H1 (cell line): ENCODE results near the gene TRABD. TPM values are rescaled to one million over a fixed set of nuclear protein-coding genes. Genes with fewer than 3 reads are reported as not detected.

ENCODE experiments used
- CTCF ChIA-PET: fragments of 300-600 bp; sonication (Branson Sonifier 250); formaldehyde crosslinking; loops from one replicate; lab custom pipeline; 2021; ENCODE audit not compliant: partially characterized antibody; lab: Charles Lee
- POLR2A ChIA-PET: fragments of 300-600 bp; sonication (Branson Sonifier 250); formaldehyde crosslinking; loops from one replicate; lab custom pipeline; 2021; ENCODE audit warnings: inconsistent platforms; ENCODE audit not compliant: partially characterized antibody; lab: Charles Lee
- DNase-seq, 2 experiments: peaks; one replicate each; pipeline versions ENCODE4 v3.0.0 to v3.0.0-alpha.2; 2010 to 2022; ENCODE audit warnings: low spot score in 2 of 2, low read depth in 1 of 2, mixed read lengths in 1 of 2
- FAIRE-seq: peaks from 2 replicates; lab custom pipeline; 2011; peaks lifted over from hg19 to GRCh38; lab: Jason Lieb, UNC
- H2AFZ ChIP-seq: 2 replicates; pipeline ENCODE4 v1.8.1; 2012; ENCODE audit warnings: low read length, inconsistent platforms
- H2AK5ac ChIP-seq: 2 replicates; pipeline ENCODE4 v1.6.1; 2013; ENCODE audit warnings: low read depth, low read length
- H2BK120ac ChIP-seq: replicated peaks from 2 replicates; pipeline ENCODE3; 2013; ENCODE audit warnings: low read depth, low read length, inconsistent platforms
- H2BK12ac ChIP-seq: 2 replicates; pipeline ENCODE4 v1.6.1; 2013; ENCODE audit warnings: low read depth, low read length
- H2BK15ac ChIP-seq: 2 replicates; pipeline ENCODE4 v1.6.1; 2013; ENCODE audit warnings: low read length
- H2BK20ac ChIP-seq: 2 replicates; pipeline ENCODE4 v1.6.1; 2013; ENCODE audit warnings: low read length
- H2BK5ac ChIP-seq: 2 replicates; pipeline ENCODE4 v1.6.1; 2013; ENCODE audit warnings: low read depth, low read length
- H3K14ac ChIP-seq: 2 replicates; pipeline ENCODE4 v1.6.1; 2013; ENCODE audit warnings: inconsistent platforms; ENCODE audit not compliant: insufficient read length
- H3K18ac ChIP-seq: 2 replicates; pipeline ENCODE4 v1.6.1; 2013; ENCODE audit warnings: low read length; ENCODE audit errors: extremely low read depth
- H3K23ac ChIP-seq: 2 replicates; pipeline ENCODE4 v1.6.1; 2013; ENCODE audit warnings: inconsistent platforms; ENCODE audit not compliant: insufficient read length
- H3K23me2 ChIP-seq: 2 replicates; pipeline ENCODE4 v1.6.1; 2013; ENCODE audit warnings: low read depth, low read length
- H3K27ac ChIP-seq: 2 replicates; pipeline ENCODE4 v1.6.1; 2011; ENCODE audit warnings: low read depth, low read length, inconsistent platforms
- H3K27me3 ChIP-seq, 4 experiments: replicated peaks in 1 of 4; 1 replicate in 1 of 4; 2 replicates in 3 of 4; pipeline versions ENCODE4 v1.6.1 to v1.8.1; 2011 to 2013; ENCODE audit warnings: low read length in 3 of 4, mild to moderate bottlenecking in 3 of 4, inconsistent platforms in 2 of 4, mixed read lengths in 2 of 4, moderate library complexity in 1 of 4; ENCODE audit not compliant: control insufficient read depth in 3 of 4, insufficient read depth in 3 of 4; ENCODE audit errors: extremely low read depth in 1 of 4
- H3K36me3 ChIP-seq, 4 experiments: 2 replicates each; pipeline versions ENCODE4 v1.6.1 to v1.8.1; 2011 to 2013; ENCODE audit warnings: mild to moderate bottlenecking in 4 of 4, low read length in 3 of 4, moderate library complexity in 2 of 4, control low read depth in 1 of 4, inconsistent platforms in 1 of 4; ENCODE audit not compliant: insufficient read depth in 4 of 4, control insufficient read depth in 2 of 4
- H3K4ac ChIP-seq: replicated peaks from 2 replicates; pipeline ENCODE3; 2013; ENCODE audit warnings: low read length, low read depth, mixed read lengths, inconsistent platforms; ENCODE audit not compliant: insufficient read length
- H3K4me1 ChIP-seq, 4 experiments: replicated peaks in 1 of 4; 1 replicate in 1 of 4; 2 replicates in 3 of 4; pipeline versions ENCODE4 v1.6.1 to v1.8.1; 2011 to 2013; ENCODE audit warnings: low read length in 3 of 4, inconsistent platforms in 2 of 4, mixed read lengths in 1 of 4; ENCODE audit not compliant: insufficient read depth in 4 of 4, control insufficient read depth in 3 of 4
- H3K4me2 ChIP-seq, 2 experiments: 2 replicates each; pipeline versions ENCODE4 v1.6.1 to v1.8.1; 2011 to 2013; ENCODE audit warnings: low read depth in 2 of 2, low read length in 2 of 2, control low read depth in 1 of 2, inconsistent platforms in 1 of 2, mild to moderate bottlenecking in 1 of 2; ENCODE audit not compliant: insufficient read depth in 1 of 2
- H3K4me3 ChIP-seq, 4 experiments: fragments of 200-600, 300-600 bp in 1 of 4; sonication (generic), shearing (Covaris generic), sonication (Bioruptor Twin) in 1 of 4; 2 replicates each; pipeline versions ENCODE4 v1.5.1 to v1.8.1; 2011 to 2016; ENCODE audit warnings: low read length in 4 of 4, low read depth in 3 of 4, control low read depth in 2 of 4, inconsistent platforms in 2 of 4, mild to moderate bottlenecking in 2 of 4, mixed read lengths in 1 of 4, moderate library complexity in 1 of 4; ENCODE audit not compliant: insufficient read depth in 2 of 4; ENCODE audit errors: extremely low read depth in 1 of 4
- H3K56ac ChIP-seq: replicated peaks from 2 replicates; pipeline ENCODE3; 2013; ENCODE audit warnings: low read depth, mild to moderate bottlenecking, mixed read lengths, low read length, inconsistent platforms; ENCODE audit not compliant: insufficient read length
- H3K79me1 ChIP-seq: 2 replicates; pipeline ENCODE4 v1.6.1; 2013; ENCODE audit warnings: low read depth, low read length, control low read depth
- H3K79me2 ChIP-seq, 2 experiments: 2 replicates each; pipeline versions ENCODE4 v1.6.1 to v1.8.1; 2012 to 2013; ENCODE audit warnings: low read length in 2 of 2, mild to moderate bottlenecking in 2 of 2, inconsistent platforms in 1 of 2; ENCODE audit not compliant: insufficient read depth in 2 of 2, control insufficient read depth in 1 of 2
- H3K9ac ChIP-seq, 4 experiments: replicated peaks in 1 of 4; 1 replicate in 1 of 4; 2 replicates in 3 of 4; pipeline versions ENCODE4 v1.6.1 to v1.8.1; 2011 to 2013; ENCODE audit warnings: low read depth in 3 of 4, low read length in 3 of 4, control low read depth in 2 of 4, mild to moderate bottlenecking in 2 of 4, moderate library complexity in 2 of 4, inconsistent platforms in 1 of 4; ENCODE audit errors: extremely low read depth in 1 of 4
- H3K9me3 ChIP-seq, 2 experiments: 2 replicates each; pipeline versions ENCODE4 v1.6.1 to v1.8.1; 2012 to 2013; ENCODE audit warnings: mild to moderate bottlenecking in 2 of 2, moderate library complexity in 2 of 2, control low read depth in 1 of 2, inconsistent platforms in 1 of 2, low read depth in 1 of 2, low read length in 1 of 2, mixed read lengths in 1 of 2; ENCODE audit not compliant: insufficient read depth in 2 of 2
- H4K20me1 ChIP-seq, 2 experiments: replicated peaks in 1 of 2; 2 replicates each; pipeline versions ENCODE3 to v1.8.1; 2011 to 2013; ENCODE audit warnings: inconsistent platforms in 2 of 2, low read length in 2 of 2, mild to moderate bottlenecking in 1 of 2; ENCODE audit not compliant: insufficient read depth in 2 of 2, control insufficient read depth in 1 of 2
- H4K5ac ChIP-seq: 2 replicates; pipeline ENCODE4 v1.6.1; 2013; ENCODE audit warnings: low read length, low read depth, mixed read lengths, inconsistent platforms; ENCODE audit not compliant: insufficient read length
- H4K8ac ChIP-seq: 2 replicates; pipeline ENCODE4 v1.8.0; 2013; ENCODE audit warnings: mild to moderate bottlenecking, moderate library complexity, low read length, inconsistent platforms; ENCODE audit not compliant: insufficient read depth; ENCODE audit errors: extremely low read depth
- H4K91ac ChIP-seq: replicated peaks from 2 replicates; pipeline ENCODE3; 2013; ENCODE audit warnings: low read length, mixed read lengths, inconsistent platforms; ENCODE audit not compliant: insufficient read length
- EGR1 ChIP-seq: IDR thresholded peaks from 2 replicates; pipeline ENCODE4 v1.6.1; 2011; ENCODE audit warnings: low read depth, low read length, borderline replicate concordance
- FOSL1 ChIP-seq: IDR thresholded peaks from 2 replicates; pipeline ENCODE4 v1.6.1; 2011; ENCODE audit warnings: mild to moderate bottlenecking, low read depth, low read length, moderate library complexity; ENCODE audit not compliant: insufficient read depth
- GABPA ChIP-seq: IDR thresholded peaks from 2 replicates; pipeline ENCODE4 v1.6.1; 2011; ENCODE audit warnings: mild to moderate bottlenecking, low read length, moderate library complexity, borderline replicate concordance; ENCODE audit not compliant: insufficient read depth
- JUN ChIP-seq: IDR thresholded peaks from 2 replicates; pipeline ENCODE4 v1.6.1; 2011; ENCODE audit warnings: low read depth, mild to moderate bottlenecking, improper control_type of control experiment, low read length
- KDM4A ChIP-seq: IDR thresholded peaks from one replicate; pipeline ENCODE4 v1.7.1; 2012; ENCODE audit warnings: low read depth, mild to moderate bottlenecking, moderate library complexity, low read length, inconsistent platforms; ENCODE audit not compliant: severe bottlenecking
- MAFK ChIP-seq: IDR thresholded peaks from 2 replicates; pipeline ENCODE4 v1.6.1; 2012; ENCODE audit warnings: low read depth, mild to moderate bottlenecking, improper control_type of control experiment, low read length
- RXRA ChIP-seq: IDR thresholded peaks from 2 replicates; pipeline ENCODE4 v1.6.1; 2011; ENCODE audit warnings: low read depth, mild to moderate bottlenecking, low read length, moderate library complexity; ENCODE audit not compliant: insufficient read depth
- TAF1 ChIP-seq: IDR thresholded peaks from 2 replicates; pipeline ENCODE4 v1.6.1; 2011; ENCODE audit warnings: mild to moderate bottlenecking, low read depth, low read length
- WGBS, 2 experiments: shearing (Covaris generic) in 1 of 2; methylation state at CpG; one replicate each; pipeline versions ENCODE4 v1.1.6 to v1.1.7; 2013 to 2015; ENCODE audit warnings: low lambda C conversion rate in 2 of 2, mixed read lengths in 2 of 2, inconsistent platforms in 1 of 2, low coverage in 1 of 2, missing lambda C conversion rate in 1 of 2; ENCODE audit not compliant: insufficient replicate concordance in 2 of 2, insufficient coverage in 1 of 2, insufficient read length in 1 of 2; ENCODE audit errors: extremely low coverage in 1 of 2, missing lambda C conversion rate in 1 of 2; 5-methylcytosine and 5-hydroxymethylcytosine counted together
- polyA plus RNA-seq, 7 experiments: library from polyadenylated mRNA; depleted of rRNA in 3 of 7; stranded (reverse) in 5 of 7; unstranded in 2 of 7; fragments of >200 nt in 5 of 7; fragments of 200-250 nt in 2 of 7; gene quantifications; 1 replicate in 5 of 7; 2 replicates in 1 of 7; 4 replicates in 1 of 7; pipeline versions ENCODE4 v1.2.1 to v1.2.3, GENCODE V29; 2011 to 2013; ENCODE audit warnings: missing spikeins in 2 of 7, mixed read lengths in 2 of 7
- total RNA-seq: library from RNA; stranded (reverse); fragmentation: NEBNext Ultra II Directional; extraction: Animal tissue kit (Norgen Biotek cat#: 25700); gene quantifications from 2 replicates; pipeline ENCODE4 v1.2.1, GENCODE V29; 2021

Gene TRABD
- total and polyA plus RNA-seq, 2 of the 8 experiments (the other 6 are each of a cell fraction or from before 2014, with no cell fraction given): 44.2 to 57.5 TPM

- no peak overlapping the region for H3K27ac ChIP-seq
- H3K18ac ChIP-seq: no peak overlapping the region; the same call in 1 of the 2 replicates
- no peak overlapping the region for H2BK20ac ChIP-seq
- no peak overlapping the region for H3K9ac ChIP-seq
- no peak overlapping the region for H2BK15ac ChIP-seq
- ChIA-PET POLR2A (interaction anchor here (1.5 kb wide), 1 partner anchor 140 kb away, joined by 4 read pairs; no protein-coding TSS in a partner anchor), CTCF (interaction anchor here (1.1 to 1.4 kb wide), 2 partner anchors 20 to 28 kb away, joined by 3 to 4 read pairs; no protein-coding TSS in a partner anchor)
- no CpG with 5 or more reads among the region's 70 CpGs for WGBS, 2 experiments
- H4K20me1 ChIP-seq: peaks cover 0 to 3% of the 10 kb centered on the region in 2 experiments
- H3K4me3 ChIP-seq: peak overlapping the region in 2 of 4 experiments; percentile 52 to 55; a peak in 5 of 8 replicates
- no peak for FAIRE-seq
- peaks cover 4 to 25% (median 16%) of the 10 kb centered on the region in 4 experiments for H3K27me3 ChIP-seq
- H4K8ac ChIP-seq: no peak overlapping the region; the same call in 1 of the 2 replicates
- DNase-seq: no peak
- H3K36me3 ChIP-seq: no peaks in the 10 kb centered on the region
- no peak overlapping the region for H3K4ac ChIP-seq
- TF ChIP-seq TAF1: 0 out of 2 replicates have a peak, but pooled peaks have one; percentile 10
- peak; percentile 35; the same call in 1 of the 2 replicates for TF ChIP-seq GABPA
- peak; percentile 4; the same call in 1 of the 2 replicates for TF ChIP-seq MAFK
- no peak for TF ChIP-seq EGR1
- no peak for TF ChIP-seq FOSL1
- TF ChIP-seq RXRA: no peak
- no peak for TF ChIP-seq JUN
- TF ChIP-seq KDM4A: peak; percentile 49
- H3K4me1 ChIP-seq: peaks cover 0 to 9% (median 0%) of the 10 kb centered on the region in 4 experiments; a peak in 2 of 7 replicates
- no peak overlapping the region for H2AFZ ChIP-seq
- no peaks in the 10 kb centered on the region for H3K79me2 ChIP-seq
- H4K5ac ChIP-seq: no peak overlapping the region
- no peak overlapping the region for H2BK5ac ChIP-seq
- no peak overlapping the region for H3K14ac ChIP-seq
- no peak overlapping the region for H3K56ac ChIP-seq
- peaks cover 5% of the 10 kb centered on the region; the same call in 1 of the 2 replicates for H3K23me2 ChIP-seq
- H3K4me2 ChIP-seq: peak overlapping the region; percentile 45 to 76
- no peak overlapping the region for H2BK12ac ChIP-seq
- H2BK120ac ChIP-seq: no peak overlapping the region
- H2AK5ac ChIP-seq: no peak overlapping the region
- H3K9me3 ChIP-seq: peaks cover 0 to 7% of the 10 kb centered on the region in 2 experiments; a peak in 1 of 4 replicates
- no peak overlapping the region for H4K91ac ChIP-seq
- H3K79me1 ChIP-seq: no peaks in the 10 kb centered on the region
- no peak overlapping the region for H3K23ac ChIP-seq
Observed at GRCh38 chr22:50169774-50170341, 15.9 kb upstream of the TRABD start.
